Activated T-cell treated with anti-CD3 and anti-CD28 coated beads, Interleukin-2, amount 50 U/mL, for 48 hours (primary cell): ENCODE results near the gene KCNT1.

ENCODE experiments used
- DNase-seq, 2 experiments: peaks; one replicate each; pipeline ENCODE4 v3.0.0-alpha.2; 2020

The KCNT1 gene

DNA sequence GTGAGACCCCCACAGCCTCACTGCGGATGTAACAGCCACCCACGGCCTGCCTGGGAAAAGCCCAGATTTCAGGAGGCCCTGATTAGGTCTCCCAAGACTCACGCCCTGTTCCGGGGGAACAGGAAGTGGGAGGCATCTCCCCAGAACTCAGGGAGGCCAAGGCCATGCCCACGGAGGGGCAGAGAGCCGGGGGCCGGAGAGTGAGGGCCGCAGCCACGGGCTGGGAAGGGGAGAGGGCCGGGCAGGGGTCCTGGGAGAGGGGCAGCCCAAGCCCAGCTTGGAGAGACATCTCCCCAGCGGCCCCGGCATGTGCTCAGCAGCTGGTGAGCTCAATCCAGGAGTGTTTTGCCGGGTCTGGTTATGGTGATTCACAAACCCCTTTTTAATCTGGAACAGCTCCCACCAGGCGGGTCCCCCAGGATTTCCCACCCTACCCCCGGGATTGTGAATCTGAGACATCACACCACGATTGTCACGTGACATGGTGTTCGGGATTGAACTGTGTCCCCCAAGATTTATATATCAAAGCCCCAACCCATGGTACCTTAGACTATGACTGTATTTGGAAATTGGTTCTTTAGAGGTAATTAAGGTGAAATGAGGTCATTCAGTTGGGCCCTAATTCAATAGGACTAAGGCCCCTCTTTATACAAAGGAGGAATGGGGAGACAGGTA, 26.6 kb downstream of the KCNT1 start:
- no peak for DNase-seq

DNA sequence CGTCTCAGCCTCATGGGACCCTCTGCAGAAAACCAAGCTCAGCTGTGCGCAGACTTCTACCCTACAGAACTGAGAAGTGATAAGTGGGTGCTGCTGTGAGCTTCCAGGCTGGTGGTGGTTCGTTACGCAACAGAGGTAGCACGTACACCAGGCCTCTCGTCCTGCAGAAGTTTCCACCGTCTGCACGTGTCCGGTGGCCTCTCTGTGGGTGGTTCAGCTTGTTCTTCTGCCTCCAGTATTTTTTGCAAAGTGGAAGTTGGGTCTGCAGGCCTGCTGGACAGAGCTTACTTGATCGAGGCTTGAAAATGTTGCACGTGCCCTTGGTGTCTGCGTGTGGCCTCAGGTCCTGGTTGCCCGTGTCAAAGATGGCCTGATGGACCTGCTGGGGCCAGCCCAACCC, 27.5 kb downstream of the KCNT1 start:
- no peak for DNase-seq

DNA sequence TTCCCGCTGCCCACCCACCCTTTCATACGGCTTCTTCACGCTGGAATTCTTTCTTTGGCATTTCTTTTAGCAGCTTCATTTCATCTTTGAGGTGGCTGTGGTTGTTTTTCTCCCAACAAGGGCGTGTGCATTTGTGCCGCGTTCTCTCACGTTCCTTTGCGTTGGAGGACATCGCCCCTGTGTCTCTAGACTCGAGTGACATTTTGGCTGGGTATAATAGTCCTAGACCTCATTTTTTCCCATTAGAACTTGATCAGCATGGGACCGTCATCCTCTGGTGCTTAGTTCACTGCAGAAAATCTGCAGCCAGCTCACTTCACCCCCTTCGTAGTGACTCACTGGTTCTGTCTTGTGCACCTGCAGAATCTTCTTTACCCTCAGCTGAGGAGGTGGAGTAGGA, 29.5 kb downstream of the KCNT1 start:
- DNase-seq: no peak

DNA sequence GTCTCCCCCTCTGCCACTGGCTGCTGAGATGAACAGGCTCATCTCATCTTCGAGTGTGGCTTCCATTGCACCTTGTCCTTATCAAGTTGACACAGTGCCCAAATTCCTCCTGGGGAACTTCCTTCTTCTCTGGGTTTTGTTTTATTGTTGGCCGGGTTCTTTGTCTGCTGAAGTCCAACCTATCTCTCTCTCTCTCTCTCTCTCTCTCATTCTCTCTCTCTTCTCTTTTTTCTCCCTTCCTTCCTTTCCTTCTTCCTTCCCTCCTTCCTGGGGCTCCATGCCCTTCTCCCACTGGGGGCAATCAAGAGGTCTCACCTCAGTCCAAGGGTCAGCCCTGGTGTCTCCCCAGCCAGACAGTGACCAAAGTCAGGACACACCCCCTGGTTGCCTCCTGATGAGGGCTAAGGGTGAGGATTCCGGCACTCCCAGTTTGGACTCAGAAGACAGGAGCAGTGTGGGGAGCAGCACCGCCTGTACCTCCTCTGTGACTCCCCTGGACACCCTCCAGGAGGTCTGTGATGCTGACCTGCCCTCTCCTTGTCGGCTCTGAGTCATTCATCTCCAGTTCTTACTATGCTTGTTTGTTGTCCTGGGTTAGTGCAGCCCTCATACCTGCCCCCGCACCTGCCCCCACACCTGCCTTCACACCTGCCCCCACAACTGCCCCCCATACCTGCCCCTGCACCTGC, 30.7 kb downstream of the KCNT1 start:
- no peak for DNase-seq

DNA sequence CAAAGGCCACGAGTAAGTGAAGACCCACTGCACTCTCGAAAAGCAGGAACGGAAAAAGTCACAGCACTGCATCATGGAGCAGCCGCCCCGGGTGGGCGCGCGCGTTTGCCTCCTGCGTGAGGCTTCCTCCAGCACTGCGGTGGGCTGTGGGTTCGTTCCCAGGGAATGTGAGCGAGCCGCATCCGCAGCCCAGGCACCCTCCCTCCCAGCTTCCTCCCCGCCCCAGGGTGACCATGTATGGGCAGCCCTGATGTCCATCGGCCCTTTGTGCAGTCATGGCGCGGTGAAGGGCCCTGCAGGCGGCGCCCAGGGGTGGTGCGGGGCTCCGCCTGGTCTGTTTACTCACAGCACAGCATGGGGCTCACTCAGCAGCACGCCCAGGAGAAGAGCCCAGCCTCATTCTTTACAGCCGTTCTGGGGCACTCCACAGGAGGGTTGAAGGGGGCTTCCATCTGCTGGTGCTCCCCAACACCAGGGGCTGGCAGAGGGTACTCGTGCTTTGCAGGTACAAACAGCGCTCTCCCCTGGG, 32.7 kb downstream of the KCNT1 start:
- no peak for DNase-seq

DNA sequence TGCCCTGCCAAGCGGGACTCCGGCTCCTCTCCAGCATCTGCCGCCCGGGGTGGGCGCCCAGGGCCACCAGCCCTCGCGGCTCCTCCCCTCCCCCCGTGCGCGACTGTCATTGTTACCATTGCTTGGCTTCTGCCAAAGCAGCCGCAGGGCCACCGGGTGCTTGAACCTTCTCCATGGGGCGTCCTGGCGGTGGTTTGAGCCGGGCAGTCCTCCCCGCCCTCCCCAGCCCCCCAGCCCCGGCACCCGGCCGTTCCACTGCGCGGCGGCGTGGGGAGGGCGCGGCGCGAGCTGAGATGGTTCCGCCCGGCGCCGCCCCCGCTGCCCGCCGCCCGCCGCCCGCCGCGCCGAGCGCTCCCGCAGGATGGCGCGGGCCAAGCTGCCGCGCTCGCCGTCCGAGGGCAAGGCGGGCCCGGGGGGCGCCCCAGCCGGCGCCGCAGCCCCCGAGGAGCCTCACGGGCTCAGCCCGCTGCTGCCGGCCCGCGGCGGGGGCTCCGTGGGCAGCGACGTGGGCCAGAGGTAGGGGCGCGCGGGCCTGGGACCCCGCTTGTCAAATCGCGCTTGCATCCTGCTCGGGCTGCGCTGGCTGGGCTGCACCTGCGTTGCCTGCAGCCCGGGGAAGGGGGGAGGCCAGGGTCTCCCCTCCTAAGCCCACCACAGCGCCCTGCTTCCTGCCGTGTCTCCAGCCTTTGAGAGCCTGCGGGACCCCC, 34.4 kb downstream of the KCNT1 start:
- no peak for DNase-seq

DNA sequence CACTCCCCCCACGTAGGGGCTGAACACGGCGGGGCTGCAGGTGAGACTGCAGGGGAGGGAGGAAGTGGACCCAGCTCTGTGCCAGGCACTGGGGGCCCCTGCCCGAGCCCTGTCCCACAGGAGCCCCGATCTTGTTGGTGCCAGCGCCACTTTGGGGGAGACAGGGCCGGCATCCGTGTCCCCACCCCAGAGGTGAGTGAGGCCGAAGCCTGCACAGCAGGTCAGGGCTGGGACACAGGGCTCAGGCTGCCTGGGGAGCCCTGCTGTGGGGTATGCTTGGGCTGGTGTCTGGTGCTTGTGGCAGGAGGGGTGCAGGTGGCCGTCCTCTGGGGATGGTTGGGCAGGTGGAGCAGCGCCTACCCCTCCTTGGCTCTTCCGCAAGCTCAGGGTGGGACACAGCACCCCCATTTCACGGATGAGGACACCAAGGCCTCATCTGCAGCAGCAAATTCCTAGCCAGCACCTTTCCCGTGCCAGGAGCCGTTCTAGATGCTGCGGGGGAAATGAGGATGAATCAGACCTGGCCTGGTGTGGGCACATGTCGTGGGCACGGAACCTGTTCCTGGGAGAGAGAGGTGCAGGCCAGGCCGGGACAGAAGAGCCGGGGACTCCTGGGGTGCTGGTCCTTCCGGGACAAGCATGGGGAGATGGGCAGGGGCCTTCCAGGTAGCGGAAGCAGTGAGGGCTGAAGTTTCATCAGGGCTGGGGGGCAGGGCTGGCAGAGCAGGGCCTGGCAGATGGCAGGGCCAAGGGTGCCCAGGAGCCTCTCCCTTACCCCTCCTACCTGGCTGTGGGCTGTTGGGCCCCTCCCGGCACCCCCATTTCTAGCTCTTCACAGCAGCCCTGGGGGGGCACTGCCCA, 35.2 kb downstream of the KCNT1 start:
- DNase-seq: no peak

DNA sequence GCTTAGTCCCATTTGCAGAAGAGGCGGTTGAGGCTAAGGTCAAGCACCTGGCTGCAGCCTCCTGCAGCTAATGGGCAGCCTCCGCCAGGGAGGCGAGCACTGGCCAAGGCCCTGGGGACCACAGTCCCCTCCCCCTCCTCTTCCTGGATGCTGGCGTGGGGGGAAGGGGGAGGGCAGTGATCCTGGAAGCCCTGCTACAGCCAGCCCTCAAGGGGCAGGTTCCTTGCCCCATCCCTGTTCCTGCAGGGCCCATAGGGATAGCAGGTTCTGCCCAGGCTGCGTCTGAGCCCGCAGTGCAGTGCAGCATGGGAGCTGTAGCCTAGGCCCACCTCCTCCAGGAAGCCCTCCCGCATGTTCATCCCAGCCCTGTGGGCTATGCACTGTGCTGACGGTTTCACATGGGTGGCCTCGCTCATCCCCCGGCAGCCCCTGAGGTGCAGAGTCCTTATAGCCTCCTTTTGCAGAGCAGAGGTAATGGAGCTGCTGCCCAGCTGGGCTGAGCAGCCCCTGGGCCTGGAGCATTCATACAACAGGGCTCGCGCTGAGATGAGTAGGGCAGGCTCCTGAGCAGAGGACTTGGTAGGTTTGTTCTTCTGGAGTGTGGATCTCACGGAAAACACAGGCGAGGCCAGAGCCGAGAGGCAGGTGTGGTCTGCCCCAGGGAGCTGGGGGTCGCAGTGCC, 36.0 kb downstream of the KCNT1 start:
- no peak for DNase-seq

DNA sequence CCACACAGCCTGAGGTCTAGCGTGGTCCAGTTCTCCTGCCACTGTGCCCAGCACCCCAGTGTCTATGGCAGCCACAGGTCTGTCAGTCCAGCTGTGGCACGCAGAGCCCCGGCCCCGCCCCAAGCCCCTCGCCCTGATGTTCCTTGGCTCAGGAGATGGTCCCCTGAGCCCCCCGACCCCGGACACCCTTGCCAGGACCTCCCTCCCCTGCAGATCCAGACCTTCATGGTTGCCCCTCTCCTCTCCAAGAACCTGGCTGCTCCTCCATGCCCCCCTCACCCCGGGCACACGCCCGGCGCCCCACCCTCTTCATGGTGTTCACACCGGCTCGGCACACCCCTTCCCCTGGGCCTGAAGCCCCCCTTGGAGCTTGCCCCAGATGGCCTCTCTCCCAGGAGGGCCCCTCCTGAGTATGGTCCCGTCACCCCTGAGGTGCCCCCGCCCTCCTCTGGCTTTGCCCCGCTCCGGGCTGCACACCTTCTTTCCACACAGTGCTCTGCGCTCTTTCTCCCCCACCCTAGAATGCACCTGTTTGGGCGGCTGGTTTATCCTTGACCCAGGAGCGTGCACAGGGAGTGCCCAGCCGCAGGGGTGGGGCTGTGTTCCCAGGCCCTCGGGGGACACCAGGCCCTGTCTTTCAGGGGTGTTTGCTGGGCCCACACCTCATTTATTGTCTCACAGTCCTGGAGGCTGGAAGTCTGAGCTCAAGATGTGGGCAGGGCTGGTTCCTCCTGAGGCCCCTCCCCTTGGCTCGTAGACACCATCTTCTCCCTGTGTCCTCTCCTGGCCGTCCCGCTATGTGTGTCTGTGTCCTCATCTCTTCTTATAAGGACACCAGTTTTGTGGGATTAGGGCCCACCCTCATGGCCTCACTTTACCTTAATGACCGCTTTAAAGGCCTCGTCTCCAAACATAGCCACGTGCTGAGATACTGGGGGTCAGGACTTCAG, 37.6 kb downstream of the KCNT1 start:
- DNase-seq: no peak

DNA sequence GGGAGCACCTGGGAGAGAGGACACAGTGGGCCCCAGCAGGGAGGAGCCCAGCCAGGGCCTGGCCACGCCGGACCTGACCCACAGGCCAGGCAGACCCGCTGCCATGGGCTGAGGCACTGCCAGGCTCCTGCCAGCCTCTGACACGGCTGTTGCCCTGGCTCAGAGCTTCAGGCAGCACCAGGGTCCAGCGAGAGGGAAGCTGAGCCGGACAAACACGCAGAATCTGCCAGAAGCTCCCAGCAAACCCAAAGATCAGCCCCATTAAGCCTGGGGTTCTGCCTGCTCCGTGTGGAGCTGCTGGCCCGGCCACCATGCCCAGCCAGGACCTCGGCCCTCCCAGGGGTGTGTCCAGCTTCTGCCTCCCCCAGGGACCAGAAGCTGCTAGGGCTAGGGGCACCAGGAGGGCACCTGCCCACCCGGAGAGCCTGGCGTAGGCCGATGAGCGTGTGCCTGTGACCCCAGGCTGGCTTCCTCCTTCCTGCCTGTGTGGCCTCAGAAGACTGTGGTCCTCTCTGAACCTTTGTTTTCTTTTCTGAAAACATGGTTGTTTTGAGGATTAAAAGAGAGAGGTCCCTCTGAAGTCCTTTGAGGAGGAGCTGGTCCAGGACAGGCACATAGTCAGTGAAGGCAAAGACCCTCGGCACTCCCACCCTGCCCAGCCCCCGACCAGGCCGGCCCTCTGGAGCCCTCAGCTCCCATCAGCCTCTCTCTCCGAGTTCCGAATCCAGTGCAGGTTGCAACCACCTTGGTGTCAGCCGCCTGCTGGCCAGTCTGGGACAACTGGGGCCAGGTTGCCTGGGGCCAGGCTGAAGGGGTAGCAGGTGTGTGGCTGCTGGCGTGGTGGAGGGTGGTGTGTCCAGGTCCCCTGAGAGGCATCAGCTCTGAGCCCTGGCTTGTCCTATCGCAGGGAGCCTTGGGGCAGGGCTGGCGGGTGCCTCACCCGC, 39.6 kb downstream of the KCNT1 start:
- no peak for DNase-seq

DNA sequence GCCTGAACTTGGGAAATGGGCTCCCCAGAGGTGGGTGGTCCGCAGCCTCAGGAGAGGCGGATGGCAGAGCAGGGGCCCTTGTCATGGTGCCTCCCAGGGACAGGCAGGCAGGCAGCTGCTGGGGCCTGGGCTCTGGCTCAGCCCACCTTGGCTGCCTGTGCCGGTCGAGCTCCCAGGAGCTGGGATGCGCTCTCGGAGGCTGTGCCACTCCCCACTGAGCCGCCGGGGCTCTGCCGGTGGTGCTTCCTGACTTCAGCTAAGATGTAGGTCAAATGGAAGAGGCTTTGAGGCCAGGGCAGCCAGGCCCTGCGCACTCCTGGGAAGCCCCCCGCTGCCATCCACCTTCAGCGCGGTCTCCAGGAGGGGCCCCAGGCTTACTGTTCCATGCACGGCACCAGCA, 41.0 kb downstream of the KCNT1 start:
- DNase-seq: no peak

DNA sequence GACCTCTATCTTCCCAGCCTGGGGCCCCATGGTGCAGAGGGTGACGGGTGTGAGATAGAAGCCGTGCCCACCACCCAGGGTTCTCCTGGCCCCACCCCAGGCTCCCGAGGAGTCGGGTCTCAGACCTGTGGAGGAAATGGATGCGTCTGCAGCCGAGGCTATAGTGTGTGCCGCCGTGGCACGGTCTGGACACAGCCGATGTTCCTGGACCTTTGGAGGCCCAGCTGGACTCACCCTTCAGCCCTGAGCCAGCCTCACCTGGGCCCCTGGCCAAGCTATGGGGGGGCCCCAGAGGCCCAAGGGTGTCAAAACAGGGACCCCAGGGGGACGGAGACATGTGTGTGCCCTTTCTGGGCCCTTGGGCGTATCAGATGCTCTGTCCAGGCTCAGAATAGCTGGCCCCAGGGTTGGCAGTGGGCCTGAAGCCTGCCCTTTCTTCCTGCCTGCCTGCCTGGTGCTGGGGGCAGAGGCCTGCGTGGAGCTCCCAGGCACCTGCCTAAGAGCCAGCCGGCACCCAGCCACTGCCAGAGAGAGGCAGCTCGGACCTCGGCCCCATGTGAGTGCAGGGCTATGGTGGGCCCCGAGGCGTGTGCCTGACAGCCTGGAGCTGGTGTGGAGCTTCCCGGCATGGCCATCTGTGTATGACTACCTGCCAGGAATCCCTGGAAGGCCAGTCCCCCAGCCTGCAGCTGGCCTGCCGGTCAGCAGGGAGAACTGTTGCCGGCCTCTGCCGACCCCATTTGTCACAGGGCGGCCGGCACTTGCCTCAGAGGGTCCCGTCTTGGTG, 41.8 kb downstream of the KCNT1 start:
- no peak for DNase-seq

DNA sequence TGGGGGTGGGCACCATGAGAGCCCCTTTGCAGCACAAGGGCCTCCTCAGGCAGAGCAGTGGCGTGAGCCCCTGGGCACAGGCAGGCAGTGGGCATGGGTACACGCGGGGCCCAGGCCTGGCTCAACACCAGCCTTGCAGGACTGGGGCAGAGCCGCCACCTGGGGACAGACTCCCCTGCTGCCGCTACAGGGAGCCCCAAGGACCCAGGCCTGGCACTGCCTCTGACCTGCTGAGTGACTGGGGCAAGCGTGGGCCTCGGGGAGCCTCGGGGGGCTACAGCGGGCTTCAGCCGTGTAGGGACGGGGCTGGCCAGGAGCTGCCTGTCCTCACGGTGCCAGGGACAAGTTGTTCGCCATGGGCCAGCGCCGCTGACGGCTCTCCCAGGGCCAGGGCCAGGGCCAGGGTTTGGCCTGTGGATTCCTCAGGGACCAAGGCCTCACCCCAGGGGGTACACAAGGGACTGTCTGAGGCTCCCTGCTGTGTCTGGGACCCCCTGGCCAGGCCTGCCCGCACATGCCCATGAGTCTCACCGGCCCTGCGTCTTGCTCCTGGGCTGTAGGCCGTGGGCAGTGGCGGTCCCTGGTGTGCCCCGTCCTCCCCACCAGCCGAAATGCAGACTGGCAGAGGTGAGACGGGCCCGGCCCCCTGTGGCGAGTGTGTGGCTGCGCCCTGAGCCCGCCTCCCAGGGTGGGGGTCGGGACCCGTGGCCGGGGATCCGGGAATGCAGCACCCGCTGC, 42.5 kb downstream of the KCNT1 start:
- no peak for DNase-seq

DNA sequence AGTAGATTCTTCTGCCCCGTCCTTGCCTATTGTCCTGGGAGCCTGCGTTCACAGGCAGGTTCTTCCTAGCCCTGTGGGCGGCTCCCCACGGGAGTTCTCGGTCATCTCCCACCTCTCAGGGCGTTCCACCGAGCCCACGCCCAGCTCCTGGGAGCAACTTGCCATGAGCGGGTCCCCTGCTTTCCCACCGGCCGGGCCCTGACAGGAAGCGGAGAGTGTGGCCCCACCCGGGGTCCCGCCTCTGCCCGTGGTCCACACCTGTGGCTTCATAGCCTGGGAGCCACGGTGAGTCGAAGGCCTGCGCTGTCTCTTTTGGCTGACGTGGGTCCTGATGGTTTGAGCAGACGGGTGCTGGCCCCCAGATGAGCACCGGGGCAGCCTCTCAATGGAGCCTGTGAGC, 43.2 kb downstream of the KCNT1 start:
- no peak for DNase-seq

DNA sequence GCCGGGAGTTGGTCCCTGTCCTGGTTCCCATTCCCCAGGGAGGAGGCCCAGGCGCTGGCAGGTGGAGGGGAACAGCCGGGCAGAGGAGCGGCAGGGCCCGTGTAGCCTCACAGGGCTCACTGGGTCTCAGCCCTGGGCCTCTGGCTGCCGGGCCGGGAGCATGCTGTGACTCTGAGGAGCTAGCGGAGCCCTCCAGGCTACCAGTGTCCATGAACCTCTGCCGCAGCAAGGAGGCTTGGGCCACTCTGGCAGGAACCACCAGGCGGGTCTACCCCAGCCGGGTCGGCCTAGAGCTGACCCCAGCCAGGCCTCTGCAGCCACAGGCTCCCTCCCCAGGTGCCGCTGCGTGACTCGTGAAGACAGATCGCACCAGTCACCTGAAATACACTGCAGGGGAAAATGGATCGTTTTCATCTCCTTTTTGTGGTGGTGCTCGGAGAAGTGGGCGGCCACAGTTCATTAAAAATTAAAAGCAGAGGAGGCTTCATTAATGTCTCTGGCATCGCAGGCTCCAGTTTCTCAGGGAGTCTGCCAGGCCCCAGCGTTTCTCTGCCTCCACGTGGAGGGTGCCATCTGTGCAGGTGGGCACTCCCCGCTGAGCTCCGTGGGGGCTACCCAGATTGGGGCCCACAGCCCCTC, 43.8 kb downstream of the KCNT1 start:
- DNase-seq: no peak

DNA sequence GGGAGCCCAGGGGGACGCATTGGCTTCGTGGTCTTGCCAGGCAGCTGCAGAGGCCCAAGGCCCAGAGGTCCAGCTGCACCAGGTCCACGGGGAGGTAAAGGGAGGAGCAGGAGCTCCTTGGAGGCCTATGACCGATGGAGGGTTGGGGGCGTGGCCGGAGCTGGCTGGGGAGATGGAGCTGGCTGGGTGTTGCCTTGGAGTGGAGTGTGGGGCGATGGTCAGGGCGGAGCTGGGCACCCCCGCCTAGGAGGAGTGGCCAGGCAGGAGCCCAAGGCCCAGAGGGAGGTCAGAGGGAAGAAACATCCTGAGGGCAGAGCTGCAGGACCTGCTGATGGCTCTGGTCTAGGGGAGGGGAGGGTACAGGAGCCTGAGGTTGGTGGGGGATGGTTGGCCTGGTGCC, 44.6 kb downstream of the KCNT1 start:
- no peak for DNase-seq

DNA sequence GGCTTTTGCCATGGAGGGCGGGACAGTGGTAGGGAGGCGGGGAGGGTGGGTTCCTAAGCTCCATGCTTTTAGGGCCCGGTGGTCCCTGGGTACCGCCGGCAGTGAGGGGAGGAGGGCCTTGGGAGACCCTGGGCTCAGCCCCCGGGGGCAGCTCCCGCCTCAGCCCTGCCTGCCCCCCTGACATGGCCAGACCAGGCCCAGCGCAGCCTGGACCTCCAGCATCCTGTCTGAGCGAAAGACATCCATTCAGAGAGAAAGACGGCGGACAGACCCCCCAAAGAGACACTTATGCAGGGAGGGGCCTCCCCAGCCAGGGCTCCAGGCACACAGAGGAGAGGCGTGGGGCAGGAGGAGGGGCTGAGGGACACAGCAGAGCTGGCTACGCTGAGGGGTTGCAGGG, 45.3 kb downstream of the KCNT1 start:
- no peak for DNase-seq

DNA sequence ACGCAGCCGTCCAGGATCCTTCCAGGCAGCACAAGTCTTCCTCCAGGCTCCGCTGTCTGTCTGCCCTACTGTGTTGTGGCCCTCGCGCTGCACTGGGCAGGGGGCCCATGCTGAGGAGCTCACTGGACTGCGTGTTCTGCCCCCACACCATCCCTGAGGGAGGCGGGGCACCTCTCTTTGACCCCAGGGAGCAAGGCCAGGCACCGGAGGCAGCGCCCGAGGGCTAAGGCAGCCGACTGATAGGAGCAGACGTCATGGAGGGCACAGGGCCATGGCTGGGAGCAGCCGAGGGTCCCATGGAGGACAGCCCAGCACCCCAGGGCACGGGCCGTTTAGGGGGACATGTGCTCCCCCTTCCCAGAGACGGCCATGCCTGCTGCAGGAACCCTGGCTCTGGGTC, 46.7 kb downstream of the KCNT1 start:
- DNase-seq: no peak
